Measurements from ENCODE around the gene PPM1L. TPM values are rescaled to one million over a fixed set of nuclear protein-coding genes. Genes with fewer than 3 reads are reported as not detected.

Gene PPM1L
- total and polyA plus RNA-seq, 10 of the 15 experiments (the other 5 are each of a cell fraction or from before 2014, with no cell fraction given), result under 0.01 to 0.33 (median 0.06) TPM; not detected in 1

DNA sequence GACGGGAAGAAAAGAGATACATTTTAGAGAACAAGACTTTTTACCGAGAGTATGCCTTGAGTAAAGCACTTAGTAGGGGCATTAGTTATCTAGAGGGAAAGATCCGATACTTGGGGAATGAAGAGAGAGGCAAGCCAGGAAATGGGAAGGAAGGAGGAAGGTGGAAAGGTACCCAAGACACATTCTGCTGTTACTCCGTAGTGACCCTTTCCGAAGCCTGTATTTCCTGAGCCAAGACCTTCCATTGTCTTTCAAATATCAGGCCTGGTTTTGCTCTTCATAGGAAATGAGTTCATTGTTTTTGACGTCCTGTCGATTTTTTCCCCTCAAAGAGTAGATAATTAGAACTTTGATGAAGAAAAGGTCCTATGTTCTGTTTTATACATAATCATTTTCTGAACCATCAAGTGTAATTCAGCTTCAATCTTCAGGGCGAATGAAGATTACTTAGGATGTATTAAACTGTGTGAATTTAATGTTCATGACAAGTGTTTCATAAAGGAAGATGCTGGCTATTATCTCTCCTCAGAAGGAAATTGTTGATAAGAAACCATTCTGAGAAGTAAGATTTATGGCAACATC is 95.7 kb downstream of the PPM1L start:
- SMC1A ChIA-PET (ENCODE audit: uncharacterized antibody, unreplicated experiment), result no interaction called here
- DNase-seq (ENCODE audit: low read depth, low spot score) (no peak), FAIRE-seq (no peak), ATAC-seq (no peak)
- in situ Hi-C loops (cut with MboI), result no loop called here
- BruUV-seq (replicated peaks), result no TSS peak
- Histone ChIP-seq H3K79me2 (ENCODE audit: control insufficient read depth, insufficient read depth, low read length) (no peaks in the 10 kb centered on the region), H3K4me2 (ENCODE audit: control insufficient read depth, insufficient read depth) (no peak overlapping the region), H4K20me1 (ENCODE audit: control insufficient read depth, insufficient read depth) (no peaks in the 10 kb centered on the region), H3K9me3 (replicated peaks; ENCODE audit: control insufficient read depth, insufficient read depth, low read length) (no peaks in the 10 kb centered on the region), H3K36me3 (ENCODE audit: control insufficient read depth in 2 of 2, insufficient read depth in 2 of 2, low read length in 1 of 2) (no peaks in the 10 kb centered on the region), H3K9ac (ENCODE audit: control insufficient read depth, insufficient read depth, low read length) (no peak overlapping the region), H3K27ac (ENCODE audit: control insufficient read depth, insufficient read depth) (no peak overlapping the region), H3K27me3 (replicated peaks in 1 of 2; ENCODE audit: control insufficient read depth in 2 of 2, insufficient read depth in 2 of 2, low read length in 1 of 2) (no peaks in the 10 kb centered on the region), H2AFZ (ENCODE audit: control insufficient read depth, low read depth, low read length) (no peak overlapping the region), H3K4me3 (no peak overlapping the region), H3K4me1 (ENCODE audit: control insufficient read depth, insufficient read depth, low read length) (no peaks in the 10 kb centered on the region)
- intact Hi-C loops (cut with micrococcal nuclease; ENCODE audit: unreplicated experiment), result no loop called here
- POLR2A ChIA-PET, result no interaction called here
- CTCF ChIA-PET, result no interaction called here
- RAD21 ChIA-PET (ENCODE audit: unreplicated experiment), result no interaction called here
- 52% methylated on average over 8 of the region's 8 CpGs for WGBS (ENCODE audit: insufficient coverage, insufficient replicate concordance, low lambda C conversion rate, missing lambda C conversion rate)
- TF ChIP-seq, protein P1, sequence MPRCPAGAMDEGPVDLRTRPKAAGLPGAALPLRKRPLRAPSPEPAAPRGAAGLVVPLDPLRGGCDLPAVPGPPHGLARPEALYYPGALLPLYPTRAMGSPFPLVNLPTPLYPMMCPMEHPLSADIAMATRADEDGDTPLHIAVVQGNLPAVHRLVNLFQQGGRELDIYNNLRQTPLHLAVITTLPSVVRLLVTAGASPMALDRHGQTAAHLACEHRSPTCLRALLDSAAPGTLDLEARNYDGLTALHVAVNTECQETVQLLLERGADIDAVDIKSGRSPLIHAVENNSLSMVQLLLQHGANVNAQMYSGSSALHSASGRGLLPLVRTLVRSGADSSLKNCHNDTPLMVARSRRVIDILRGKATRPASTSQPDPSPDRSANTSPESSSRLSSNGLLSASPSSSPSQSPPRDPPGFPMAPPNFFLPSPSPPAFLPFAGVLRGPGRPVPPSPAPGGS (IDR thresholded peaks at IDR 0.05; ENCODE audit: borderline replicate concordance, insufficient read depth, low read depth, low read length, poor library complexity, severe bottlenecking), result no peak
- no peak for TF ChIP-seq RAD21 (IDR thresholded peaks at IDR 0.05; ENCODE audit: insufficient read depth, low read depth, low read length)

DNA sequence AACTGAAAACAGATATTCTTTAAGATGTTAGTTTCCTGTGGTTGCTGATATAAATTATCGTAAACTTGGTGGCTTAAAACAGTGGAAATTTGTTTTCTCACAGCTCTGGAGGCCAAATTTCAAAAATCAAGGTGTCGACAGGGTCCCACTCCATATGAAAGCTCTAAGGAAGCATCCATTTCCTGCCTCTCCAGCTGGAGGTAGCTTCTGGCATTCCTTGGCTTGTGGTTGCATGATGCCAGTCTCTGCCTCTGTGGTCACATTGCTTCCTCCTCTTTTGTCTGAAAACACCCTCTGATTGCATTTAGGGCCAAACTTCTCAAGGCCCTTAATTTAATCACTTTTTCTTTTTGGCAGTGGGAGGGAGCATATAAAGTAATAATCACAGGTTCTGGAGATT is 96.8 kb downstream of the PPM1L start:
- H3K4me2 ChIP-seq (ENCODE audit: control insufficient read depth, insufficient read depth), result no peak overlapping the region
- H3K27me3 ChIP-seq (replicated peaks in 1 of 2; ENCODE audit: control insufficient read depth in 2 of 2, insufficient read depth in 2 of 2, low read length in 1 of 2), result no peaks in the 10 kb centered on the region
- no peaks in the 10 kb centered on the region for H3K9me3 ChIP-seq (replicated peaks; ENCODE audit: control insufficient read depth, insufficient read depth, low read length)
- DNase-seq (ENCODE audit: low read depth, low spot score) (no peak), FAIRE-seq (no peak), ATAC-seq (no peak)
- H3K4me3 ChIP-seq, result no peak overlapping the region
- ChIA-PET POLR2A (no interaction called here), CTCF (no interaction called here), RAD21 (ENCODE audit: unreplicated experiment) (no interaction called here), SMC1A (ENCODE audit: uncharacterized antibody, unreplicated experiment) (no interaction called here)
- no peaks in the 10 kb centered on the region for H3K36me3 ChIP-seq (ENCODE audit: control insufficient read depth in 2 of 2, insufficient read depth in 2 of 2, low read length in 1 of 2)
- no peak overlapping the region for H3K27ac ChIP-seq (ENCODE audit: control insufficient read depth, insufficient read depth)
- WGBS (ENCODE audit: insufficient coverage, insufficient replicate concordance, low lambda C conversion rate, missing lambda C conversion rate), result 7% methylated on average over 2 of the region's 2 CpGs
- in situ Hi-C loops (cut with MboI) (no loop called here), intact Hi-C loops (cut with micrococcal nuclease; ENCODE audit: unreplicated experiment) (no loop called here)
- H2AFZ ChIP-seq (ENCODE audit: control insufficient read depth, low read depth, low read length), result no peak overlapping the region
- H4K20me1 ChIP-seq (ENCODE audit: control insufficient read depth, insufficient read depth), result no peaks in the 10 kb centered on the region
- no peaks in the 10 kb centered on the region for H3K79me2 ChIP-seq (ENCODE audit: control insufficient read depth, insufficient read depth, low read length)
- H3K9ac ChIP-seq (ENCODE audit: control insufficient read depth, insufficient read depth, low read length), result no peak overlapping the region
- no TSS peak for BruUV-seq (replicated peaks)
- no peaks in the 10 kb centered on the region for H3K4me1 ChIP-seq (ENCODE audit: control insufficient read depth, insufficient read depth, low read length)
- TF ChIP-seq, protein P2, sequence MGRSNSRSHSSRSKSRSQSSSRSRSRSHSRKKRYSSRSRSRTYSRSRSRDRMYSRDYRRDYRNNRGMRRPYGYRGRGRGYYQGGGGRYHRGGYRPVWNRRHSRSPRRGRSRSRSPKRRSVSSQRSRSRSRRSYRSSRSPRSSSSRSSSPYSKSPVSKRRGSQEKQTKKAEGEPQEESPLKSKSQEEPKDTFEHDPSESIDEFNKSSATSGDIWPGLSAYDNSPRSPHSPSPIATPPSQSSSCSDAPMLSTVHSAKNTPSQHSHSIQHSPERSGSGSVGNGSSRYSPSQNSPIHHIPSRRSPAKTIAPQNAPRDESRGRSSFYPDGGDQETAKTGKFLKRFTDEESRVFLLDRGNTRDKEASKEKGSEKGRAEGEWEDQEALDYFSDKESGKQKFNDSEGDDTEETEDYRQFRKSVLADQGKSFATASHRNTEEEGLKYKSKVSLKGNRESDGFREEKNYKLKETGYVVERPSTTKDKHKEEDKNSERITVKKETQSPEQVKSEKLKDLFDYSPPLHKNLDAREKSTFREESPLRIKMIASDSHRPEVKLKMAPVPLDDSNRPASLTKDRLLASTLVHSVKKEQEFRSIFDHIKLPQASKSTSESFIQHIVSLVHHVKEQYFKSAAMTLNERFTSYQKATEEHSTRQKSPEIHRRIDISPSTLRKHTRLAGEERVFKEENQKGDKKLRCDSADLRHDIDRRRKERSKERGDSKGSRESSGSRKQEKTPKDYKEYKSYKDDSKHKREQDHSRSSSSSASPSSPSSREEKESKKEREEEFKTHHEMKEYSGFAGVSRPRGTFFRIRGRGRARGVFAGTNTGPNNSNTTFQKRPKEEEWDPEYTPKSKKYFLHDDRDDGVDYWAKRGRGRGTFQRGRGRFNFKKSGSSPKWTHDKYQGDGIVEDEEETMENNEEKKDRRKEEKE (IDR thresholded peaks at IDR 0.05), result no peak
- TF ChIP-seq, protein P3, sequence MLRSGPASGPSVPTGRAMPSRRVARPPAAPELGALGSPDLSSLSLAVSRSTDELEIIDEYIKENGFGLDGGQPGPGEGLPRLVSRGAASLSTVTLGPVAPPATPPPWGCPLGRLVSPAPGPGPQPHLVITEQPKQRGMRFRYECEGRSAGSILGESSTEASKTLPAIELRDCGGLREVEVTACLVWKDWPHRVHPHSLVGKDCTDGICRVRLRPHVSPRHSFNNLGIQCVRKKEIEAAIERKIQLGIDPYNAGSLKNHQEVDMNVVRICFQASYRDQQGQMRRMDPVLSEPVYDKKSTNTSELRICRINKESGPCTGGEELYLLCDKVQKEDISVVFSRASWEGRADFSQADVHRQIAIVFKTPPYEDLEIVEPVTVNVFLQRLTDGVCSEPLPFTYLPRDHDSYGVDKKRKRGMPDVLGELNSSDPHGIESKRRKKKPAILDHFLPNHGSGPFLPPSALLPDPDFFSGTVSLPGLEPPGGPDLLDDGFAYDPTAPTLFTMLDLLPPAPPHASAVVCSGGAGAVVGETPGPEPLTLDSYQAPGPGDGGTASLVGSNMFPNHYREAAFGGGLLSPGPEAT (IDR thresholded peaks at IDR 0.05; ENCODE audit: low read depth), result no peak
- TF ChIP-seq RAD51 (IDR thresholded peaks at IDR 0.05) (no peak), ZSCAN29 (IDR thresholded peaks at IDR 0.05) (no peak), TCF7 (IDR thresholded peaks at IDR 0.05; ENCODE audit: borderline replicate concordance) (no peak), SREBF2 (IDR thresholded peaks at IDR 0.05; ENCODE audit: low read length) (no peak)

Data from GM12878 (cell line).